Psoas muscle (tissue), 8 donors: Measurements from ENCODE around the gene POLR3GL. TPM values are rescaled to one million over a fixed set of nuclear protein-coding genes. Genes with fewer than 3 reads are reported as not detected.

Experiments used
- ATAC-seq, 4 donors: fragments of 200-7000 bp; cut with Tn5 transposase; one replicate each; pipeline ENCODE4 v1.9.1; 2020; ENCODE audit warnings: moderate library complexity in 3 of 4, mild to moderate bottlenecking in 2 of 4
- DNase-seq, 2 donors: peaks; one replicate each; pipeline ENCODE4 v3.0.0-alpha.2; 2020
- H3K27ac ChIP-seq: fragments of 200-600 bp; one replicate; pipeline ENCODE4 v1.8.0; 2022
- H3K27me3 ChIP-seq, 3 donors: fragments of 200-600 bp in 1 of 3; one replicate each; pipeline versions ENCODE4 v1.6.1 to v1.8.0; 2013 to 2022; ENCODE audit warnings: low read length in 2 of 3, mild to moderate bottlenecking in 2 of 3, moderate library complexity in 1 of 3; ENCODE audit not compliant: insufficient read depth in 3 of 3
- H3K36me3 ChIP-seq, 2 donors: fragments of 200-600 bp in 1 of 2; one replicate each; pipeline versions ENCODE4 v1.6.1 to v1.8.0; 2013 to 2022; ENCODE audit warnings: low read depth in 1 of 2, mild to moderate bottlenecking in 1 of 2, moderate library complexity in 1 of 2; ENCODE audit not compliant: insufficient read depth in 1 of 2
- H3K4me1 ChIP-seq: fragments of 200-600 bp; one replicate; pipeline ENCODE4 v1.8.0; 2022
- H3K4me3 ChIP-seq: fragments of 200-600 bp; one replicate; pipeline ENCODE4 v1.8.0; 2022; ENCODE audit warnings: mild to moderate bottlenecking
- H3K9me3 ChIP-seq: fragments of 200-600 bp; one replicate; pipeline ENCODE4 v1.8.0; 2022
- CTCF ChIP-seq: fragments of 200-600 bp; IDR thresholded peaks from one replicate; pipeline ENCODE4 v1.8.0; 2022; ENCODE audit warnings: antibody characterized with exemption
- WGBS, 3 donors: extraction: QIAGEN DNeasy Blood & Tissue Kit; methylation state at CpG; one replicate each; pipeline versions ENCODE4 v1.1.6 to v1.1.7; 2013; 5-methylcytosine and 5-hydroxymethylcytosine counted together
- intact Hi-C, 2 donors: fragments of 100-400 bp; cut with DNase I; formaldehyde crosslinking; loops; one replicate each; pipeline versions ENCODE4 v1.11.0 to v1.14.2; 2022
- polyA plus RNA-seq, 3 donors: library from polyadenylated mRNA; stranded (reverse); fragments of 200-250 nt; gene quantifications; one replicate each; pipeline ENCODE4 v1.2.3, GENCODE V29; 2013
- total RNA-seq, 4 donors: library from RNA; stranded (reverse); fragmentation: NEBNext Ultra II Directional in 2 of 4; extraction: Animal tissue kit (Norgen Biotek cat#: 25700) in 2 of 4; gene quantifications; one replicate each; pipeline versions ENCODE4 v1.2.1 to v1.2.4, GENCODE V29; 2021 to 2023
- donor health status: healthy with polysubstance abuse.
- donor health status: DM: no; HTN: no; CAD: no; lungs with moderate emphysema.
- donor health status: Bipolar disorder and iron deficiency.
- donor health status: healthy.
- donor health status: DM: yes; HTN: yes; CAD: no.
- donor health status: DM: no; HTN: no; CAD: no.
- donor health status: DM: no; HTN: no; CAD: no.
- donor health status: DM: yes; HTN: yes; CAD: no.

POLR3GL gene
- total and polyA plus RNA-seq, 7 donors, result 30.5 to 139 (median 59.9) TPM

GRCh38 chr1:145937436-145937835, 27.1 kb upstream of the POLR3GL start:
- Histone ChIP-seq H3K27ac (peak overlapping the region; percentile 70), H3K4me3 (no peak overlapping the region), H3K27me3 (no peaks in the 10 kb centered on the region), H3K36me3 (peaks cover 8 to 90% of the 10 kb centered on the region in 2 donors), H3K4me1 (peaks cover 37% of the 10 kb centered on the region), H3K9me3 (no peaks in the 10 kb centered on the region)
- DNase-seq (no peak), ATAC-seq (no peak)
- WGBS, 3 donors, result 71 to 83% (median 79%) methylated on average over 1 of the region's 1 CpG
- no peak for TF ChIP-seq CTCF
- intact Hi-C loops, result loop anchor here in 1 of 2 donors (2.0 kb wide), 1 partner anchor 17 kb away; no protein-coding TSS in a partner anchor

- DNase-seq (no peak), ATAC-seq (no peak)
- no peaks in the 10 kb centered on the region for H3K9me3 ChIP-seq
- 83 to 88% (median 87%) methylated on average over 4 of the region's 4 CpGs for WGBS, 3 donors
- peaks cover 6 to 83% of the 10 kb centered on the region in 2 donors for H3K36me3 ChIP-seq
- H3K27me3 ChIP-seq, result no peaks in the 10 kb centered on the region
- peak overlapping the region; percentile 19 for H3K27ac ChIP-seq
- no peak for TF ChIP-seq CTCF
- no peak overlapping the region for H3K4me3 ChIP-seq
- peaks cover 13% of the 10 kb centered on the region for H3K4me1 ChIP-seq
- intact Hi-C loops, result no loop called here
Observed at GRCh38 chr1:145942405-145942804, 22.1 kb upstream of the POLR3GL start.

- no peaks in the 10 kb centered on the region for H3K27me3 ChIP-seq
- peak overlapping the region; percentile 19 for H3K27ac ChIP-seq
- WGBS, 3 donors, result 81 to 85% (median 82%) methylated on average over 6 of the region's 6 CpGs
- H3K36me3 ChIP-seq, result peaks cover 6 to 81% of the 10 kb centered on the region in 2 donors
- no peaks in the 10 kb centered on the region for H3K9me3 ChIP-seq
- no peak for DNase-seq
- intact Hi-C loops, result no loop called here
- no peak overlapping the region for H3K4me3 ChIP-seq
- no peak for TF ChIP-seq CTCF
- peaks cover 13% of the 10 kb centered on the region for H3K4me1 ChIP-seq
- no peak for ATAC-seq
Observed at GRCh38 chr1:145942871-145943270, 21.6 kb upstream of the POLR3GL start.

- H3K27ac ChIP-seq, result no peak overlapping the region
- 81 to 93% (median 83%) methylated on average over 3 of the region's 3 CpGs for WGBS, 3 donors
- H3K36me3 ChIP-seq, result peaks cover 6 to 70% of the 10 kb centered on the region in 2 donors
Observed at GRCh38 chr1:145944532-145944931, 20.0 kb upstream of the POLR3GL start.

More at GRCh38 chr1:145944532-145944931, 20.0 kb upstream of the POLR3GL start:
- intact Hi-C loops, result no loop called here
- H3K4me1 ChIP-seq, result peaks cover 29% of the 10 kb centered on the region
- no peaks in the 10 kb centered on the region for H3K27me3 ChIP-seq
- H3K4me3 ChIP-seq, result no peak overlapping the region
- DNase-seq (no peak), ATAC-seq (no peak)
- H3K9me3 ChIP-seq, result no peaks in the 10 kb centered on the region
- no peak for TF ChIP-seq CTCF
